Left lung (tissue), 10 donors: Measurements from ENCODE around the gene POMC. TPM values are rescaled to one million over a fixed set of nuclear protein-coding genes. Genes with fewer than 3 reads are reported as not detected.

Source experiments
- ATAC-seq: fragments of 200-7000 bp; cut with Tn5 transposase; one replicate; pipeline ENCODE4 v1.9.1; 2020; ENCODE audit warnings: moderate library complexity
- DNase-seq, 4 donors: peaks; one replicate each; pipeline ENCODE4 v3.0.0-alpha.2; 2013 to 2020
- H3K27ac ChIP-seq, 2 donors: fragments of 200-600 bp; sonication (generic) in 1 of 2; one replicate each; pipeline versions ENCODE4 v1.5.0 to v1.8.0; 2020 to 2021
- H3K27me3 ChIP-seq, 2 donors: fragments of 200-600 bp; sonication (generic) in 1 of 2; one replicate each; pipeline versions ENCODE4 v1.5.0 to v1.8.0; 2020 to 2021
- H3K36me3 ChIP-seq, 2 donors: fragments of 200-600 bp; sonication (generic) in 1 of 2; one replicate each; pipeline versions ENCODE4 v1.5.0 to v1.8.0; 2020 to 2021
- H3K4me1 ChIP-seq, 2 donors: fragments of 200-600 bp; one replicate each; pipeline ENCODE4 v1.8.0; 2021
- H3K4me3 ChIP-seq, 2 donors: fragments of 200-600 bp; sonication (generic) in 1 of 2; one replicate each; pipeline versions ENCODE4 v1.5.0 to v1.8.0; 2020 to 2021; ENCODE audit warnings: mild to moderate bottlenecking in 1 of 2
- H3K9me3 ChIP-seq, 2 donors: fragments of 200-600 bp; sonication (generic) in 1 of 2; one replicate each; pipeline versions ENCODE4 v1.5.0 to v1.8.0; 2020 to 2021
- CTCF ChIP-seq, 2 donors: fragments of 200-600 bp; sonication (generic) in 1 of 2; IDR thresholded peaks; one replicate each; pipeline versions ENCODE4 v1.5.0 to v1.8.0; 2021; ENCODE audit warnings: antibody characterized with exemption in 2 of 2
- intact Hi-C, 2 donors: fragments of 100-400 bp; cut with DNase I; formaldehyde crosslinking; loops; one replicate each; pipeline versions ENCODE4 v1.11.2 to v1.14.2; 2022
- polyA plus RNA-seq, 6 donors: library from polyadenylated mRNA; unstranded; fragments of 120-200 nt; gene quantifications; one replicate each; pipeline ENCODE4 v1.2.1, GENCODE V29; 2013; ENCODE audit not compliant: insufficient read length in 6 of 6
- total RNA-seq, 2 donors: library from RNA; stranded (reverse); fragmentation: NEBNext Ultra II Directional; extraction: Animal tissue kit (Norgen Biotek cat#: 25700); gene quantifications; one replicate each; pipeline ENCODE4 v1.2.1, GENCODE V29; 2021
- donor health status: DM: no; HTN: yes; CAD: no.
- donor health status: DM: no; HTN: no; CAD: no.

Gene POMC
- total and polyA plus RNA-seq, 8 donors, result 0.74 to 3.7 (median 1.8) TPM

- Histone ChIP-seq H3K4me1 (no peaks in the 10 kb centered on the region), H3K9me3 (peaks cover 0 to 1% of the 10 kb centered on the region in 2 donors), H3K27ac (no peak overlapping the region), H3K27me3 (peaks cover 0 to 39% of the 10 kb centered on the region in 2 donors), H3K36me3 (no peaks in the 10 kb centered on the region), H3K4me3 (no peak overlapping the region)
- intact Hi-C loops, result no loop called here
- DNase-seq (no peak), ATAC-seq (no peak)
- TF ChIP-seq CTCF (IDR thresholded peaks at IDR 0.05), result no peak
Observed at GRCh38 chr2:25177211-25177611, 8.8 kb upstream of the POMC start.

DNA sequence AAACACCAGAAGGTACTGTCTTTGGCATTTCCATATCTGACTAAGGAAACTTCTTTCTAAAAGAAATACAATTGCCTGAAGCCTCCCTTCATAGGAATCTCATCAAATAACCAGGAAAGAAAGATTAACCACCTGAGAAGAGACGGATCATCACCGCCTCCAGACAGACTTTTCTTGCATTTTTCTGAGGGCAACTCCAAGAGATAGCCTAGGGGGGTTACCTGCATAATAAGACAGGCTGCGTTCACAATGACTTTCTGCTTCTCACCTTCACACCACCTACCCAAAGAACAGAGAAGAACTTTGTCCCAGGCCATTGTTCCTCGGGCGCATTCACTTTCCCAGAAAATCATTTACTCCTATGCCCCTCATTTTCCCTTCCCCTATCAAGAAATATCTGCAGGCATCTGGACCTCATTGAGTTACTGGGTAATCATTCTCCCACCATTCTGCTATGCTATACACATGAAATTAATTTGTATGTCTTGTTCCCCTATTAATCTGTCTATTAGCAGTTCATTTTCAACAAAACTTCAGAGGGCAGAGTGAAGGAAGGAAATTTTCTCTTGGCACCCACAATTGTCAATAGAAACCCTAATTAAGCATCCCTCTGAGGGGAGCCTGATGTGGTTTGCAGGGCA, 8.3 kb upstream of the POMC start:
- no peaks in the 10 kb centered on the region for H3K9me3 ChIP-seq
- no peaks in the 10 kb centered on the region for H3K36me3 ChIP-seq
- ATAC-seq (no peak), DNase-seq (no peak)
- H3K4me3 ChIP-seq, result no peak overlapping the region
- no peak for TF ChIP-seq CTCF (IDR thresholded peaks at IDR 0.05)
- no peak overlapping the region for H3K27ac ChIP-seq
- no peaks in the 10 kb centered on the region for H3K4me1 ChIP-seq
- H3K27me3 ChIP-seq, result peaks cover 0 to 39% of the 10 kb centered on the region in 2 donors
- intact Hi-C loops, result no loop called here

GRCh38 chr2:25176138-25176537, 7.8 kb upstream of the POMC start:
- ATAC-seq, result no peak

GRCh38 chr2:25174192-25174861, 5.9 kb upstream of the POMC start:
- Histone ChIP-seq H3K4me3 (no peak overlapping the region), H3K27ac (no peak overlapping the region), H3K36me3 (no peaks in the 10 kb centered on the region), H3K4me1 (no peaks in the 10 kb centered on the region), H3K27me3 (peaks cover 7 to 46% of the 10 kb centered on the region in 2 donors), H3K9me3 (no peaks in the 10 kb centered on the region)
- TF ChIP-seq CTCF (IDR thresholded peaks at IDR 0.05), result no peak
- DNase-seq (no peak), ATAC-seq (no peak)
- intact Hi-C loops, result no loop called here

More at GRCh38 chr2:25176138-25176537, 7.8 kb upstream of the POMC start:
- Histone ChIP-seq H3K4me3 (no peak overlapping the region), H3K27ac (no peak overlapping the region), H3K9me3 (no peaks in the 10 kb centered on the region), H3K4me1 (no peaks in the 10 kb centered on the region), H3K36me3 (no peaks in the 10 kb centered on the region), H3K27me3 (peaks cover 0 to 41% of the 10 kb centered on the region in 2 donors)
- TF ChIP-seq CTCF (IDR thresholded peaks at IDR 0.05), result no peak
- DNase-seq, result no peak
- intact Hi-C loops, result no loop called here

DNA sequence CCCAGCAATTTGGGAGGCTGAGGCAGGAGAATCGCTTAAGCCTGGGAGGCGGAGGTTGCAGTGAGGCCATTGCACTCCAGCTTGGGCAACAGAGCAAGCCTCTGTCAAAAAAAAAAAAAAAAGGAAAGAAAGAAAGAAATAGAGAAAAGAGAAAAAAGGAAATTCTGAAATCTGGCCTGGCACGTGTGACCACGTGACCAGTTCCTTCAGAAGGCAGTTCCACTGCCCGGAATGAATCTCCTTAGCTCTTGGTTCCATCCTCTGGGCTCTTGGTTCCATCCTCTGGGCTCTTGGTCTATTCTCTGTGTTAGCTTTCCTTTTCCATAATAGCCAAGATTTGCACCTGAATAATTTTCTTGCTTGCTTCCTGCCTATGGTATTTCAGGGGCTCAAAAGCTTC, 5.3 kb upstream of the POMC start:
- Histone ChIP-seq H3K27ac (no peak overlapping the region), H3K9me3 (no peaks in the 10 kb centered on the region), H3K4me3 (no peak overlapping the region), H3K4me1 (peaks cover 0 to 4% of the 10 kb centered on the region in 2 donors), H3K36me3 (no peaks in the 10 kb centered on the region), H3K27me3 (peaks cover 13 to 46% of the 10 kb centered on the region in 2 donors)
- DNase-seq (no peak), ATAC-seq (no peak)
- no peak for TF ChIP-seq CTCF (IDR thresholded peaks at IDR 0.05)
- intact Hi-C loops, result no loop called here
